ENCODE measurements around the gene MON1A.

Gene MON1A

DNA sequence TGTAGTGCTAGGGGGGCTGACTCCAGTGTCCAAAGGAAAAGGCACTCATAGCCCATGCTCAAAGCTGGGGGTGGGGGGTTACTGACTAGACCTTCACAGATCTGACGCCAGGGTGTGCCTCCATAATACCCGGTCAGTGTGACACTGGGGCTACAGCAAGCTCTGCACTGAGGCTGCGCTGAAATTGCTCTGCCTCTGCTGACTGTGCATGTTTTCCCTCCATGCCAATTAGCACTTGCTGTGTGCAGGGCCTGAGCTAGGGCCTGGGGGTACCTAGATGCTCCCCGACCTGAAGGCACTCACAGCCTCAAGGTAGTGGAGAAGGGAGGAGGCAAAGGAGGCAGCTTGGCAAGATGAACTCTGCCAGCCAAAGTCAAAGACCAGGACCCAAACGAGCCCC, 65.1 kb downstream of the MON1A start:
- no peak for DNase-seq
- intact Hi-C loops (cut with DNase I): no loop called here

DNA sequence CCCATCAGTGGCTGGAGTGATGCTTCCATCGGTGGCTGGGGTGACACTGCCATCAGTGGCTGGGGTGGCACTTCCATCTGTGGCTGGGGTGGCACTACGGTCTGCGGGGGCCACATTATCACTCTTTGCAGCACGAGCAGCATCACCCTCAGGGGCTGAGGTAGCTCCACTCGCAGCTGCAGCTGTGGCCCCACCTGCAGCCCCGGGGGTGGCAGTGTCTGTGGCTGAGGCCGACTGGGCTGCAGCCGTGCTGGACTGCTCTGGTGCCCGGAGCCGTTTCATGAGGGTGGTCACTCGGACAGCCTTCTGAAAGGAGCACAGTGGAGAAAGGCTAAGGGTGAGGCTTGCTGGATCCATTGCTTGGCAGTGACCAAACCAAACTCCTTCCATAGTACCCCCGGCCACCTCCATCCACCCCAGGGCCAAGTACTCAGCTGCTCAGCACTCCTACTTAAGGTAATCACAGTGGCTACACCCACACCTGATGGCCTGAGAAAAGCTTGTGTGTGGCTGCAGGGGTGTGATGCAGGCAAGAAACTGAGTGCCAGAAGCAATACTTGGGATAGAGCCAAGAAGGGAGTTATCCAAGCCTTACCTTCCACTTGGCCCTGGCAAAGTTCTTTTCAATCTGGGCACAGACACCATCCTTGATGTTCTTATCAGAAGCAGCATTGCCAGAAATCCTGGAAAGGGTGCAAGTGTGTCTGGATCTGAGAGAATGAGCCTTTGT, 69.9 kb downstream of the MON1A start:
- DNase-seq: no peak
- intact Hi-C loops (cut with DNase I): no loop called here

All from posterior cingulate gyrus (tissue), 11 donors.